HG03439 (cell line): ENCODE measurements around the gene PID1.

Experiments used
- ATAC-seq: cut with Tn5 transposase; IDR thresholded peaks from one replicate; pipeline ENCODE4 v1.9.1; 2021; ENCODE audit warnings: mild to moderate bottlenecking, moderate library complexity; ENCODE audit not compliant: unreplicated experiment

The PID1 gene

DNA sequence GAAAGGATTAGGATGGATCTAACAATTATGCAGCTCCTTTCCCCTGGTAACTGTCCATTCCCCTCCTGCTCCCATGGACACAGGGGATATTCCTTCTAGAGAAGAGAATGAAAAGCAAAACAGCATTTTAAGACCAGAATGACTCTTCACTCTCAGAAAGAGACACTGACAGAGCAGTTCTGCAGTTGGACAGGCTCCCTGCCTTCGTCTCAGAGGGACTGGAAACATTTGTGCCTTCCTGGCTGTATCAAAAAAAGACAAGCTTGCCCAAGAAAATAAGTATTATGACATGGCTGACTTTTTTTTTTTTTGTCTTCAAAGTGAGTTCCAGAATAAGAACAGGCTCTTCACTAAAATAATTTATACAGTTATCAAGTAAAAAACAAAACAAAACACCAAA is 9.5 kb downstream of the PID1 start:
- ATAC-seq = no peak

DNA sequence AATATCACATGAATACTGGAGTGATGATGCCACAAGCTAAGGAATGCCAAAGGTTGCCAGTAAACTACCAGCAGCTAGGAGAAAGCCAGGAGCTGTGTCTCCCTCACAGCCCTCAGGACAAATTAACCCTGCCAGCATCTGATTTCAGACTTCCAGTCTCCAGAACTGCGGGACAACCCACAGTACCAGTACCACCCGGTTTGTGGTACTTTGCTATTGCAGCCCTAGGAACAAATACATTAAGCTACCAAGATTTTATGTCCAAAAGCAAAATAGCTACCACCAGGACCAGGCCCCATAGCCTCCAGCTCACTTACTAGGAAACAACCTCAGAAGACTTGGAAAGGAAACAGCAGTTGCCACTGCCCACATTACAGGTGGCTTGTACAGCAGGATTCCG is 10.0 kb downstream of the PID1 start:
- ATAC-seq = no peak

GRCh38 chr2:229257985-229258384 is 13.1 kb downstream of the PID1 start:
- ATAC-seq = no peak

GRCh38 chr2:229256376-229256775 is 14.7 kb downstream of the PID1 start:
- ATAC-seq = no peak

- ATAC-seq = no peak
Measured at GRCh38 chr2:229254206-229254605, 16.9 kb downstream of the PID1 start.

GRCh38 chr2:229252996-229253395 is 18.1 kb downstream of the PID1 start:
- ATAC-seq = no peak

DNA sequence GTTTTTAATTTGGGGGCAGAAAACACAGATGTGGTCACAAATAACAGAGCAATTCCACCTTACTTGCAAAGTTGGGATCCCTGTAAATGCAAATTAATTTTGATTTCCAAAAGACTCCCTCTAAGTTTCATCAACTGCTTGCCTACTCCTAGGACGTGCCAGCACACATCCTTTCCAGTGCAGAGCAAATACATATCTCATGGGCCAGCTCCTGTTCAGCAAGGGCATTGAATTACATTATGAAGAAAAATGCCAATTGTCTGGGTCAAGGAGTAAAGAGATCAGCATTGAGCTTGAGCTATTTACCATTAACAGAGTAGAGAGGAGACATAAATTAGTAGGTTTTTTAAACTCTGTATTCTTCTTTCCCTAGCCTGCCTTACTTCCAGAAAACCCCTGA is 18.8 kb downstream of the PID1 start:
- ATAC-seq = no peak

- no peak for ATAC-seq
Measured at GRCh38 chr2:229249536-229249935, 21.6 kb downstream of the PID1 start.

DNA sequence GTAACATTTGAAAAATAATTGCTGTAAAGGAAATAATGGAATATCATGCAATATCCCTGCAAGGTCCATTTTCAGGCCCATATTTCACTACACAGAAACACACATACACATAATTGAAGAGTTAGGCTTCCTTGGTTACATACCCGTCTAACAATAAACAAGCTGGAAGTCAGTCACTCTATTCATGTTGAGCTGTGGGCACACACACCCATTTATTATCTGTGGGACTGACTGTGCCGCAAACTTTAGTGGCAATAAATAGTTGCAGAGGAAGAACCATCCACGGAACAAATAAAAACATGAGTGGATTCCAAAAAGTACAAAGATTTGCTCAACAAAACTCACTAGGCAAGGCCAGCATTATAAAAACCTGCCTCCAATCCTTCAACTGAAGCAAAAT is 24.8 kb downstream of the PID1 start:
- no peak for ATAC-seq

DNA sequence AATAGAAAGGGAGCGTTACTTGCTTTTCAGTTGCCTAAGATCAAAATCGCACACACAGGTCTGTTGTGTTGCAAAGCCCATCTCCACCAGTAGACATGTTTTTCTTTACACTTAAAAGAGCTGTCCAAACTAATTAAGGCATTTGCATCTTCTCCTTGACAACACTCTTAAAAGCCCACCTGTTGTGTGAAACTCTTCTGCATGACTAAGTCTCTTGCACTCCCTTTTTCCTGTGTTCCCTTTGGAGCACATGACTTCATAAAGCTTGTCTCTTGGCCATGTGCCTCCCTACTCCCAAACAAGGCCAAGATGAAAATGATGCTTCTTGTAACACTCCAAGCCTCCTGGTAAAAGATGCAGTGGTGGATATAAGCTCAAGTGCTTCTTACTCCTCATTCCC is 26.1 kb downstream of the PID1 start:
- ATAC-seq = no peak

GRCh38 chr2:229243890-229244560 is 27.1 kb downstream of the PID1 start:
- no peak for ATAC-seq

GRCh38 chr2:229240984-229241491 is 30.0 kb downstream of the PID1 start:
- no peak for ATAC-seq

DNA sequence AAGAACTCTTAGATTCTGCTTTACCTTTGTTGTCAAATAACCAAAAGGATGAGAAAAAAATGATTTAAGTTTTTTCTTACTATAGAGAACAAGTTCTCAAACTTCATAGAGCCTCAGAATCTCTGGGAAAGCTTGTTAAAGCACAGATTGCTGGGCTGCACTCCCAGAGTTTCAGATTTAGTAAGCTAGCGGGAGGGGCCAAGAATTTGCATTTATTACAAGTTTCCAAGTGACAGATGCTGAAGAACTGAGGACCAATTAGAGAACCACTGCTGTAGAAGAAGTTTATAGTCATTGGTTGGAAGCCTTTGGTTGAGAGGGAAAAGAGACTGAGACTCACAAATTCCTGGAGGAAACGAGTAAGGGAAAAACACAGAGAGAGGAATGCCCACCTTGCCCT is 32.1 kb downstream of the PID1 start:
- ATAC-seq = no peak

DNA sequence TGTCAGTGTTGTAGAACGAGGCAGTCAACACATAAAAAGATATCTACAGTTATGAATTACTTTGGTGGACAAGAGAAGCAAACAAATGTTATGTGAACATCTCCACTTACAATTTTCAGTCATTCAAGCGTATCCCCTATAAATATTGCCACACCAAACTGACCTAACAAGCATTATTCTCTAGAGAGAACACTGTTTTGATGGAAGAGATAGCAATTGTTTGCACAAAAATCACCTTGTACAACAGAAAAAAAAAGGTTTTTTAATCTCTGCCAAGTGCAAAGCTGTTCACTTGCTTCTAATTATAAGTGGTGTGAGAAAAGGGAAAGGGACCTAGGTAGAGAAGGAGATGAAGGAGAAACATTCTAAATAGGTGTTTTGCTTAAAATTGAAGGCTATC is 33.8 kb downstream of the PID1 start:
- ATAC-seq = no peak

- no peak for ATAC-seq
Measured at GRCh38 chr2:229235131-229235914, 35.8 kb downstream of the PID1 start.

DNA sequence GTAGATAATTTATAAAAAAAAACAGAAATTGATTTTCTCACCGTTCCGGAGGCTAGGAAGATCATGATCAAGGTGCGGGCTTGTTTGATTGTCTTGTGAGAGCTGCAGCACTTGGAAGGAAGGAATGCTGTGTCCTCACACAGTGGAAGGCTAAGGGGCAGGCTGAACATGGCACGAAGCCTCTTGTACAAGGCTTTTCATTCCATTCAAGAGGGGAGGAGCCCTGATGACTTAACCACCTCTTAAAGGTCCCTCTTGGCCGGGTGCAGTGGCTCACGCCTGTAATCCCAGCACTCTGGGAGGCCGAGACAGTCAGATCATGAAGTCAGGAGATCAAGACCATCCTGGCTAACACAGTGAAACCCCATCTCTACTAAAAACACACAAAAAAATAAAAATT is 39.2 kb downstream of the PID1 start:
- ATAC-seq = no peak

DNA sequence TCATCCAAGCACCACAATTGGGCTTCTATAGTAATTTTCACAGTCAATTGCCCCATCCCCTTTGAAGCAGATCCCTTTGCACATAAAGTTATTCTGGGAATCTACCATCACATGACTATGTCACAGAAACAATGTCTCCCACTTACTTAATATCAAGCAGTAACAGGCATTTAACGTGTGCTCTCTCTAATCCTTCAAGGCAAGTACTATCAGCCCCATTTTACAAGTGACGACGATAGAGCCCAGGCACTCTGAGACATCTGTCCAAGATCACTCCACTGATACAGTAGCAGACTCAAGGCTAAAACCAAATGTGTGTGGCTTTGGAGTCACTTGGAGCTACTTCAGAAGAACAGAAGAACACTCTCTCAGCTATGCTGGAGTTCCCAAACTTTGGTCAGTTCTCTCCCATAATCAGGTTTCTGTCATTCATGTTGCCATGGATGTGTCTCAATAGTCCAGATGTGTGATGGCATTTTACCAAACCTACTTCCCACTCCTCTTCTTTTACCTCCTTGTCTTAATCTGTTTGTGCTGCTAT is 39.7 kb downstream of the PID1 start:
- ATAC-seq = no peak

- no peak for ATAC-seq
Measured at GRCh38 chr2:229230911-229231310, 40.2 kb downstream of the PID1 start.

GRCh38 chr2:229230256-229230655 is 40.8 kb downstream of the PID1 start:
- no peak for ATAC-seq

DNA sequence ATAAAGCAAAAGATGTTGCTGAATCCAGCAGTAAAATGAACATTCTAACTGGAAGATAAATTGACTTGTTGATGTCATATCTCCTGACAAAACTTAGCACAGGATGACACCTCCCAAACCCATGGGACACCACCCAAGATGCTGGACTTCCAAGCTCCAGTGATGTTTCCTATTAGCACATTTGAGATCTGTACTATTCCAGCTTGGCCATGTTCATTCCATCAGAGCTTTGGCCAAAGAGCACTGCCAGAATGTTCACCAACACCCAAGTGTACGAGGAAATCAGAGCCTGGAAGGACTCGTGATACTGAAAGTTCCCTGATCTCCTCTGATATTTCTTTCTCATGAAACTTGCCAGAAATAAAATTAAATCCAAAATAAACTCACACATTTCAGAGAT is 44.7 kb downstream of the PID1 start:
- ATAC-seq = no peak

- ATAC-seq = no peak
Measured at GRCh38 chr2:229223107-229223506, 48.0 kb downstream of the PID1 start.

GRCh38 chr2:229221641-229222040 is 49.4 kb downstream of the PID1 start:
- no peak for ATAC-seq
